ENCODE data around the gene HES5. TPM values are rescaled to one million over a fixed set of nuclear protein-coding genes. Genes with fewer than 3 reads are reported as not detected.
A peak's percentile ranks its signal among the peaks of the same experiment; 100 is the strongest.

The HES5 gene
- total and polyA plus RNA-seq, 2 of the 4 experiments (the other 2 are of a cell fraction), result not detected

GRCh38 chr1:2547210-2548067, 17.4 kb upstream of the HES5 start:
- Histone ChIP-seq H2BK15ac (ENCODE audit: low read depth, low read length) (no peak overlapping the region), H2BK20ac (ENCODE audit: low read depth, low read length) (no peak overlapping the region), H3K27me3 (ENCODE audit: control insufficient read depth, insufficient read depth, low read length) (no peaks in the 10 kb centered on the region), H3K4me2 (ENCODE audit: low read depth, low read length) (peak overlapping the region; percentile 83), H3K14ac (replicated peaks; ENCODE audit: low read depth, low read length) (no peak overlapping the region), H3K4me3 (ENCODE audit: insufficient read depth, low read depth, low read length) (peak overlapping the region; percentile 14; the same call in 1 of the 2 replicates), H2AFZ (replicated peaks; ENCODE audit: low read length, poor library complexity) (peak overlapping the region; percentile 91), H3K79me1 (ENCODE audit: low read depth in 1 of 2, low read length in 2 of 2) (peaks cover 0 to 10% of the 10 kb centered on the region in 2 experiments; a peak in 1 of 4 replicates), H3K36me3 (ENCODE audit: control insufficient read depth, insufficient read depth, low read length) (no peaks in the 10 kb centered on the region), H3K56ac (ENCODE audit: extremely low read depth, insufficient read depth, low read length) (no peak overlapping the region), H3K4ac (ENCODE audit: low read depth, low read length) (peak overlapping the region; percentile 22; the same call in 1 of the 2 replicates), H2AK9ac (replicated peaks; ENCODE audit: low read depth, low read length, poor library complexity) (peak overlapping the region; percentile 98), H2BK5ac (ENCODE audit: low read depth, low read length, poor library complexity, severe bottlenecking) (no peak overlapping the region), H3K23ac (ENCODE audit: low read depth, low read length) (no peak overlapping the region), H2BK120ac (ENCODE audit: low read depth, low read length) (no peak overlapping the region), H3K9me3 (ENCODE audit: control insufficient read depth, insufficient read depth, low read length) (no peaks in the 10 kb centered on the region), H3K4me1 (ENCODE audit: control insufficient read depth, insufficient read depth, low read length) (peaks cover 10% of the 10 kb centered on the region), H4K20me1 (ENCODE audit: insufficient read depth, low read length) (0 out of 2 replicates have a peak, but pooled peaks cover 3% of the 10 kb centered on the region), H4K91ac (ENCODE audit: insufficient read depth, low read depth, low read length) (no peak overlapping the region; the same call in 1 of the 2 replicates), H4K8ac (ENCODE audit: low read depth in 2 of 2, low read length in 2 of 2) (peak overlapping the region in 1 of 2 experiments; percentile 47; a peak in 1 of 4 replicates), H2AK5ac (ENCODE audit: low read depth, low read length) (peak overlapping the region; percentile 75), H4K5ac (ENCODE audit: low read depth, low read length) (no peak overlapping the region), H3K9ac (ENCODE audit: low read depth, low read length) (no peak overlapping the region), H3K18ac (ENCODE audit: low read depth, low read length) (no peak overlapping the region), H3K27ac (ENCODE audit: insufficient read depth, low read length) (no peak overlapping the region), H3K9me1 (ENCODE audit: insufficient read depth, low read length) (no peaks in the 10 kb centered on the region)
- no TSS peak for BruUV-seq (replicated peaks)
- 24% methylated on average over 10 of the region's 27 CpGs; no CpG with 5 or more reads in 1 of the 2 experiments for WGBS, 2 experiments (ENCODE audit: extremely low coverage in 2 of 2, insufficient read length in 1 of 2)
- POLR2A ChIA-PET (ENCODE audit: unreplicated experiment), result no interaction called here
- intact Hi-C loops (cut with micrococcal nuclease) (loop anchor here (5.0 kb wide), 1 partner anchor 115 kb away; no protein-coding TSS in a partner anchor), in situ Hi-C loops (cut with MboI; ENCODE audit: low sequenced_read_pairs) (loop anchor here (25.0 kb wide), 1 partner anchor 360 kb away; the partner anchor contains the start of gene FAAP20), dilution Hi-C loops (cut with HindIII; ENCODE audit: low sequenced_read_pairs, unreplicated experiment) (no loop called here)
- CTCF ChIA-PET, result interaction anchor here (0.5 kb wide), 1 partner anchor 126 kb away, joined by 3 read pairs; no protein-coding TSS in a partner anchor
- ATAC-seq (ENCODE audit: low read depth) (peak; percentile 2), DNase-seq (no peak)
- TF ChIP-seq SMC3 (IDR thresholded peaks at IDR 0.05; ENCODE audit: low read depth, low read length) (no peak), MXI1 (IDR thresholded peaks at IDR 0.05; ENCODE audit: borderline replicate concordance, low read depth, low read length) (no peak), ELK1 (IDR thresholded peaks at IDR 0.05; ENCODE audit: borderline replicate concordance, low read depth, low read length) (no peak), CTCF (conservative IDR thresholded peaks at IDR 0.05; ENCODE audit: low read depth, low read length) (no peak), RAD21 (IDR thresholded peaks at IDR 0.05; ENCODE audit: low read length) (no peak), POLR2A (IDR thresholded peaks at IDR 0.05; ENCODE audit: low read depth, low read length) (no peak), BHLHE40 (IDR thresholded peaks at IDR 0.05; ENCODE audit: low read depth, low read length) (no peak), FOS (IDR thresholded peaks at IDR 0.05; ENCODE audit: low read depth, low read length) (no peak), CEBPB (IDR thresholded peaks at IDR 0.05; ENCODE audit: low read depth, low read length) (no peak), MAFK (IDR thresholded peaks at IDR 0.05; ENCODE audit: low read depth, low read length) (no peak), CHD1 (IDR thresholded peaks at IDR 0.05; ENCODE audit: low read depth, low read length) (no peak), RCOR1 (IDR thresholded peaks at IDR 0.05; ENCODE audit: insufficient replicate concordance, low read length) (no peak), NFE2L2 (IDR thresholded peaks at IDR 0.05; ENCODE audit: low read depth, low read length) (no peak)
- TF ChIP-seq, protein P1, sequence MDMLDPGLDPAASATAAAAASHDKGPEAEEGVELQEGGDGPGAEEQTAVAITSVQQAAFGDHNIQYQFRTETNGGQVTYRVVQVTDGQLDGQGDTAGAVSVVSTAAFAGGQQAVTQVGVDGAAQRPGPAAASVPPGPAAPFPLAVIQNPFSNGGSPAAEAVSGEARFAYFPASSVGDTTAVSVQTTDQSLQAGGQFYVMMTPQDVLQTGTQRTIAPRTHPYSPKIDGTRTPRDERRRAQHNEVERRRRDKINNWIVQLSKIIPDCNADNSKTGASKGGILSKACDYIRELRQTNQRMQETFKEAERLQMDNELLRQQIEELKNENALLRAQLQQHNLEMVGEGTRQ (IDR thresholded peaks at IDR 0.05; ENCODE audit: low read depth, low read length), result no peak
